ENCODE results near the gene TRMT2B. TPM values are rescaled to one million over a fixed set of nuclear protein-coding genes. Genes with fewer than 3 reads are reported as not detected.

The TRMT2B gene
- total RNA-seq, 1 experiment from 2014 or later: 39.7 TPM

- H3K4me3 ChIP-seq (ENCODE audit: low read depth in 2 of 2, low read length in 2 of 2): no peak overlapping the region
- H3K27me3 ChIP-seq (ENCODE audit: control insufficient read depth, insufficient read depth, low read length): no peaks in the 10 kb centered on the region
- no peaks in the 10 kb centered on the region for H3K9me3 ChIP-seq (ENCODE audit: control insufficient read depth, insufficient read depth, low read depth, low read length)
- no peak overlapping the region for H3K27ac ChIP-seq (ENCODE audit: low read length)
- H3K36me3 ChIP-seq (ENCODE audit: control insufficient read depth, insufficient read depth, low read length): no peaks in the 10 kb centered on the region
- in situ Hi-C loops (cut with HindIII; ENCODE audit: low pct_unique_long_range_greater_than_20kb, low sequenced_read_pairs): no loop called here
- POLR2A ChIA-PET: interaction anchor here (0.5 kb wide), 1 partner anchor 148 kb away, joined by 9 read pairs; no protein-coding TSS in a partner anchor
- intact Hi-C loops (cut with micrococcal nuclease; ENCODE audit: unreplicated experiment): no loop called here
- BruUV-seq (replicated peaks): no TSS peak
- ATAC-seq: no peak
- CTCF ChIA-PET: no interaction called here
- no peak for TF ChIP-seq REST (IDR thresholded peaks at IDR 0.05; ENCODE audit: insufficient read depth in 1 of 2, low read depth in 2 of 2, low read length in 1 of 2)
- no peak for TF ChIP-seq CTCF (IDR thresholded peaks at IDR 0.05)
- TF ChIP-seq POLR2AphosphoS5 (IDR thresholded peaks at IDR 0.05; ENCODE audit: low read depth, low read length): no peak
- TF ChIP-seq TCF7L2 (IDR thresholded peaks at IDR 0.05; ENCODE audit: low read depth, low read length): no peak
- TF ChIP-seq SIN3A (IDR thresholded peaks at IDR 0.05; ENCODE audit: borderline replicate concordance, insufficient read depth, low read depth, low read length): no peak
- no peaks in the 10 kb centered on the region for H3K4me1 ChIP-seq (ENCODE audit: control insufficient read depth, insufficient read depth, low read length)
- no peak for DNase-seq (ENCODE audit: low read depth, low spot score)
Measured at GRCh38 chrX:100973411-100973810, 78.5 kb downstream of the TRMT2B start.

- POLR2A ChIA-PET: no interaction called here
- no peak for TF ChIP-seq CTCF (IDR thresholded peaks at IDR 0.05)
- TF ChIP-seq TCF7L2 (IDR thresholded peaks at IDR 0.05; ENCODE audit: low read depth, low read length): no peak
- TF ChIP-seq SIN3A (IDR thresholded peaks at IDR 0.05; ENCODE audit: borderline replicate concordance, insufficient read depth, low read depth, low read length): no peak
- no peak for TF ChIP-seq REST (IDR thresholded peaks at IDR 0.05; ENCODE audit: insufficient read depth in 1 of 2, low read depth in 2 of 2, low read length in 1 of 2)
- no peak for TF ChIP-seq POLR2AphosphoS5 (IDR thresholded peaks at IDR 0.05; ENCODE audit: low read depth, low read length)
- H3K4me1 ChIP-seq (ENCODE audit: control insufficient read depth, insufficient read depth, low read length): no peaks in the 10 kb centered on the region
- H3K27me3 ChIP-seq (ENCODE audit: control insufficient read depth, insufficient read depth, low read length): no peaks in the 10 kb centered on the region
- CTCF ChIA-PET: no interaction called here
- DNase-seq (ENCODE audit: low read depth, low spot score) (no peak), ATAC-seq (no peak)
- H3K4me3 ChIP-seq (ENCODE audit: low read depth in 2 of 2, low read length in 2 of 2): no peak overlapping the region
- no TSS peak for BruUV-seq (replicated peaks)
- H3K9me3 ChIP-seq (ENCODE audit: control insufficient read depth, insufficient read depth, low read depth, low read length): no peaks in the 10 kb centered on the region
- in situ Hi-C loops (cut with HindIII; ENCODE audit: low pct_unique_long_range_greater_than_20kb, low sequenced_read_pairs): no loop called here
- H3K36me3 ChIP-seq (ENCODE audit: control insufficient read depth, insufficient read depth, low read length): no peaks in the 10 kb centered on the region
- no peak overlapping the region for H3K27ac ChIP-seq (ENCODE audit: low read length)
- intact Hi-C loops (cut with micrococcal nuclease; ENCODE audit: unreplicated experiment): no loop called here
Measured at GRCh38 chrX:100969936-100970335, 82.0 kb downstream of the TRMT2B start.

Data from Panc1 (cell line).